ENCODE results near the gene E2F3.
"Not testable (repeated sequence)": the region's sequence is repeated elsewhere in the genome, so short reads cannot be mapped to it uniquely, and the experiment has no call there.

E2F3 gene

GRCh38 chr6:20472748-20473147, 71.1 kb downstream of the E2F3 start:
- DNase-seq, result no peak

DNA sequence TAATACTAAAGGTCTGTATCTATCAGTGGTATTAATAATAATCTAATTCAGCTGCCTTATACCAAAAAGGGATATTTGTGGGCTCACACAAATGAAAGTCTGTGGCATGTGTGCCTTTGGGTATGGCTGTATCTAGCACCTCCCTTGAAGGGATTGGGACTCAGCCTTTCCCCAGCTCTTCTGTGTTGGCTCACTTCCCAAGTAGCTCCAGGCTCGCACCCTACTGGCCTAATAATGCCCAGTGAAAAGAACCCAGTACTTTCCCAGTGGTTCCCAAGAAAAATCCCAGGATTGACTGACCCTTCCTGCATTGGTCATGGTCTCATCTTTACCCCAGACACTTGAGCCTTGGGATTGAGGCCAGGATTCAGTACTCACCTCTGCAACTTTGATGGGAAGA, 71.8 kb downstream of the E2F3 start:
- DNase-seq, result no peak

- DNase-seq, result no peak
Measured at GRCh38 chr6:20474874-20475542, 73.3 kb downstream of the E2F3 start.

GRCh38 chr6:20476501-20477043, 74.9 kb downstream of the E2F3 start:
- no peak for DNase-seq

- no peak for DNase-seq
Measured at GRCh38 chr6:20477485-20477884, 75.8 kb downstream of the E2F3 start.

- DNase-seq, result no peak
Measured at GRCh38 chr6:20479060-20479459, 77.4 kb downstream of the E2F3 start.

DNA sequence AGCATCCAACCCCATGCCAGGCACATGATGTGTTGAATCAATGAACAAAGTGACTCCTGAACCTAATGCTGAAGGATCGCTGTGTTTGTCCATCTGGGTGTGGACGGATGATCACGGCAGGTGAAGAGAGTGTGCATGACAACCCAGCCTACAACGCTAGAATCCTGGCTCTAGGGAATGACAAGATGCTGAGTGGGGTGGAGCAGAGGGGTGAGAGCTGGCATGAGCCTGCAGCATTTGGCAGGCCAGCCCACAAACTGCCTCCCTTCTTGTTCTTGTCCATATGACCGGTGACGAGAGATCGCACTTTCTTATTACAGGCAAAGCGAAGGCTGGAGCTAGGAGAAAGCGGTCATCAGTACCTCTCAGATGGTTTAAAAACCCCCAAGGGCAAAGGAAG, 77.8 kb downstream of the E2F3 start:
- DNase-seq, result no peak

DNA sequence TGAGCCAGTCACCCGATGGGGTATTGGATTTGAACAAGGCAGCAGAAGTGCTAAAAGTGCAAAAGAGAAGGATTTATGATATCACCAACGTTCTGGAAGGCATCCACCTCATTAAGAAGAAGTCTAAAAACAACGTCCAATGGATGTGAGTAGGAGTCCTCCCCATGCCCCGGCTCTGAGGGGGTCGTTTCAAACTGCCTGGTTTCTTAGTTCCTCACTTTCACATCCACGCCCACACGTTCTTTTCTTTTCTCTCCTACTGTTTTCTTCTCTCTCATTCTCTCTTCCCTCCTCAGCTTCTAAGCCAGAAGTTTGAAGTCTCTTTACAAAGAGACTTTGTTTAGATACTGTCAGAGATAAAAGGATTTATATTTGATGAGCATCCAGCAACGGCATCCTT, 79.6 kb downstream of the E2F3 start:
- no peak for DNase-seq

DNA sequence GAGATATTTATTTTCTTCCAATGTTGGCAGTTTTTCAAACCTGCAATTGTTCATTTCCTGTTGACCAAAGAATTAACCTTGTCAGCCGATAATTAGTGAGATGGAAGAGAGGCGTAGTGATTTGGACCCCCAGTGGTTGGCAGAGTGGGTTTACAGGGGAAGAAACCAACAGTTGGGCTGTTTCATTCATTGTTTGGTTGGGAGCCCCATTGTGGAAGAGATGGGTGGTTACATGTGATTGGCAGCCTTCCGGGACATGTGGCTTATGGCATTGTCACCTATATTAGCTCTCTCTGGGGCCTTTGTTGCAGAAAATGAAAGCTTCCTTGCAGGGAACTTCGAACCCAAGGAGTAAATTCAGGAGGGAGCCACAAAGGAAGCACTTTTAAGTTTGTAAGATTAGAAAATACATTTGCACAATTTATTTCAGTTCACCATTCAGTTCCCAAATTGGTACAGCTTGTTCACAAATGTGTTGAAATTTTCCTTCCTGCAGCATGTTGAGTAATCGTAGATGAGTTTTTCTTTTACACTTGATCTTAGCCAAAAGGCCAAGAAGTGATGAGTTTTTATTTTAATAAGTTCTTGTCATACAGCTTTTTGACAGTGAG, 82.3 kb downstream of the E2F3 start:
- DNase-seq, result no peak

- no peak for DNase-seq
Measured at GRCh38 chr6:20486641-20487040, 85.0 kb downstream of the E2F3 start.

DNA sequence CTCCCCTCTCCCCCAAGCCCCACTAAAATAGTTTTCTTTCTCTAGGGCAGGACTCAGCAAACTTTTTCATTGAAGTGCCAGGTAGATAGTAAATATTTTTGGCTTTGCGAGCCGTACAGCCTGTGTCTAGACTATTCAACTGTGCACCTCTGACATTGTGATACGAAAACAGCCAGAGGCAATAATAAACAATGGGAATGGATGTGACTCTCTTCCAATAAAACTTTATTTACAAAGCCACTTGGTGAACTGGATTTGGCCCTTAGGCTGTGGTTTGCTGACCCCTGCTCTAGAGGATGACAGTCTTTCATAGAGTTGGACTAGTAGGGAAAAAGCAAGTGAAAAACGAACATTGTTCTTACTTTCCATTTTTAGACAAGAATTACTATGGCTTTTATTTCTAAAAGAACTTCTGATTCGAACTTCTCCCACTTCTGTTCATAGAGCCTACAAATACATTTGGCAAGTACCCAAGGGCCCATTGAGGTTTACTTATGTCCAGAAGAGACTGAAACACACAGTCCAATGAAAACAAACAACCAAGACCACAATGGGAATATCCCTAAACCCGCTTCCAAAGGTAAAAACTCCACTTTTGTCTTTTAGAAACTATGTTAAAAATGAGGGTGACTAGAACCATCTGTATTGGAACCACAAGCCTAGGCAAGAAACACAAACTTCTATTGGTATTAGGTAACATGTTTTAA, 86.1 kb downstream of the E2F3 start:
- no peak for DNase-seq

GRCh38 chr6:20490591-20490990, 88.9 kb downstream of the E2F3 start:
- DNase-seq, result no peak

DNA sequence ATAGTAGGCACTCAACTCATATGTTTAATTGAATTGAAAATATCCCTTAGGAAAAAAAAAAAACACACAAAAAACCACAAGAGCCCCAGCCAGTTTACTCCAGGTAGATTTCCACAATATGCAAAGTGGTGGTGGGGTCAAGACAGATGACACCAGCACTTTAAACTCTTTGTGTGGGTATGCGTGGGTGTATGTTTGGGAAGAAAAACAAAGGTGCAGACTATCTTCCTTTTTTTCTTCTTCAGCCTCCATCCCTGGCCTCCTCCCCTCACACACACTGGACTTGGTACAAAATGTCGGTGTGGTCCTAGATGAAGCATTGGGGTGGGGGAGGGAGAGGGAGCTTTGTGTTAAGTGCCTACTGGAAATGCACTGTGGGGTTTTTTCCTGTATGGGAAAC, 90.4 kb downstream of the E2F3 start:
- no peak for DNase-seq

DNA sequence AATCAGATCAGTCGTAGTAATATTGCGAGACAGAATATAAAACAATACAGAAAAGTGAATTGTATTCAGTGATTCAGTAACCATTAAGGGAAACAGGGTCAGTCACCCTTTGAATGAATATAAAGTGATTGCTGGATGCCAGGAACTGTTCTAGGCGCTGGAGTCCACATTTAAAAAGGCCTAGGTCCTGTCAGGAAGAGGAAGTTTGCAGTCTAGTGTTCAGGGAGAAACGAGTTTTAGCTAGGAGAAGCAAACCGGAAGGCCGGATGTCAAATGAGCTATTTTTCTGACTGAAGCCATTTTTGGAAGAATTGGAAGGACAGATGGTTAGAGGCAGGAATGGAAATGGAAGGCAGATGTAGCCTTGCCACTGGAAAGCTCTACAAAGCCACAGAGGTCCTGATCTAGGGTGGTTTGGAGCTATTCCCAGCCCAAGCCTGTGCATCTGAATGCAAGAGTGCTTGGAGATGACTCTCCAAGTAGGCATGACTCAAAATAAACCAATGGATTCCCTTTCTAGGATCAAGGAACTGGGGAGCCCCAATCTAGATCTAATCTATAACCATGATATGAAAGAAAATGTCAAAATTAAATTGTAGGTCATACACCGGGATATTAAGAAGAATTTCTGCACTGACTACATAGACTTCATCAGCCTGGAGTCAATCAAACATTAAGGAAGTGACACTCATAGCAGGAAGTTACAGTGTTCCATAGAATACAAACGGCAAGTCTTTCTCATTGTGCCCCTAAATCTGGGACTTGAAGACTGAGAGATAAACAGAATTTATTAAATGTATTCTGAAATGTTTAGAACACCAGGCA, 95.7 kb downstream of the E2F3 start:
- DNase-seq, result no peak

DNA sequence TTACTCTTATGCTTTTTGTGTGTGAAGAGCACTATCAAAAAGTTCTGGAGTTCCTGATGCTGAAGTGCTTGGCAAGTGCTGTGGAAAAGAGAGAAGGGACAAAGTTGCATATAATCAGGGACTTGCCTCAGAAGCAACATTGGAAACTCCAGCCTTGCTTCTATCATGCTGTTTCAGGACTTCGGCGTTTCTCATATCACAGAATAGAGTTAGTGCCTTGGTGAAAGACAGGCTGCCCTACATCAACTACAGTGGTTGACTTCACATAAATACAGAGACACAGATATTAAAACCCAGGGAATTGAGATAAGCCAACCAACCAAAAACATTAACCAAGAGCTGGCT, 96.3 kb downstream of the E2F3 start:
- DNase-seq, result no peak

DNA sequence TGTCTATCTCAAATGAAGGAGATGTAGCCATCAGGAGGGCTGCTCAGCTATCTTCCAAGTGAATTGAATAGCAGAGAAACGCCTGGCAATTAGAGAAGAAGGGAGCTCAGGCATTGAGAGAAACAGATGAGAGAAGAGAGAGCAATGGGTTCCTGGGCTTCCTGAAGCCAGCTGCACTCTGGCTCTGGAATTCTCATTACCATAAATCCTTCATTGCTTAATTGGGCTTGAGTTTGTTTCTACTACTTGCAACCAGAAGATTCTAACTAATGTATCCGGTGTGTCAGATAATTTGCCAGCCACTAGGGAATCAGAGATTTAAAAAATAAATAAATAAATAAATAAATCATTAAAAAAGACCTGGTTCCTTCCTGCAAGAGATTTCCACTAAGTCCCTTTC, 107.5 kb downstream of the E2F3 start:
- no peak for DNase-seq

- no peak for DNase-seq
Measured at GRCh38 chr6:20511852-20512251, 110.2 kb downstream of the E2F3 start.

GRCh38 chr6:20525208-20525607, 123.5 kb downstream of the E2F3 start:
- DNase-seq, result not testable (repeated sequence)

GRCh38 chr6:20529086-20529448, 127.4 kb downstream of the E2F3 start:
- not testable (repeated sequence) for DNase-seq

DNA sequence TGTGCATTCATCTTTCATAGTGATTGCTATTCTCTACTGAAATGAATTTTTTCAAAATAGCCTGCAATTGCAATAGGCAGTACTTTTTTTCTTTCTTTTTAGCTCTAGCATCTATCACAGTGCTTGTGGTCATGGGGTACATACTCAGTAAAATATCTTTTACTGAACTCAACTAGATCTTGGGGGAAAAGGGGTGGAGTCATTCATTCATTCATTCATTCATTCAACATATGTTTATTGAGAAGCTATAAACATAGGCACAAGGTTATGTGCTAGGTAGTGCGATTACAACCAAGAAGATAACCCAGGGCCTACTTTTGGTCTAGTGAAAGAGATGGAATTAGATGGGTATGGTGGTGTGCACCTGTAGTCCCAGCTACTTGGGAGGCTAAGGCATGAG, 131.2 kb downstream of the E2F3 start:
- no peak for DNase-seq

- no peak for DNase-seq
Measured at GRCh38 chr6:20533746-20534294, 132.1 kb downstream of the E2F3 start.

DNA sequence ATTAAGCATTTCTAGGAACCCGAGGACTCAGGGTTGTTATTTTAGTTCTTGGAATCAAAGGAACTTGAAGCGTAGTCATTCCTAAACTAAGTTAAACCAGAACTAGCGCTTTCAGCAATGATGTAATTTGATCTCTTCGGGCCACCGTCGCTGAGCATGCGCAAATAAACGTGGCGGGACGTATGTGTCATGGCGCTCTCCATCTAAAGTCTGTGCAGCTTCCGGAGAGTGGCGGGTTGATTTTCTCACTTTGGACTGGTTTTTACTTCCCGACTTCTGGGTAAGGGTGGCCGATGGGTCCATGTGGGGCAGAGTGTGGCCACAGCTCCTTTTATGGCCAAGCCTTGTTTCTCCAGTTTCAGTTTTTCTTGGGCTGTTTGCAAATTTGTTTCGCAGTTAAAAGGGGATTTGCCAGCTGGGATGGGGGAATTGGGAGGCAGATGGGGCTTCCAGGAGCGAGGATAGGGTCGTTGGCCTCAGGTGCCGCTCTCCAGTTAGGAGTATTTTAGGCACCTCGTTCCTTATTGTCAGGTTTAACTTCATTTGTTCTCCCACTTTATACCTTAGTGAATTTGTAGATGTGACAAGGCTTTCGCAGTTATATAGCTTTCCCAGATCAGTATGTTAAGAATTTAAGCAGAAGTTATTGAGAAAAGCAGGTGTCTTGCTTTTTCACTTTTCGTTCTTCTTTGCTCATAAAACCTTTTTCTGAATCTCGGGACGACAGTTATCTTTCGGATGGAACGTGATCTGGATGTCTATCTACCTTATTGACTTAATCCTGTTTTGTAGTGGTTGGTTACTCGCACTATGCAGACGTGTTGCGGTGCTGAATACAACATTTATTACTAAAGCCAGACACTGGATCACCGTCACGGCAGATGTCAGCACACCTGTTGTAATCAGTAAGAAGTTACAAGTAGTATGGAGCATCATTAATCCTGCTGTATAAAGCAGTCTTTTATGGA, 132.9 kb downstream of the E2F3 start, which contains the start of gene CDKAL1:
TSS of gene CDKAL1 (plus strand) at position 163 of the 968 bp plus-strand sequence. CDS start 11,894 bp downstream, outside the sequence.
- peak; percentile 84 for DNase-seq
